ENCODE data around the gene ITGB5. TPM values are rescaled to one million over a fixed set of nuclear protein-coding genes. Genes with fewer than 3 reads are reported as not detected.

The ITGB5 gene
- total RNA-seq, 2 donors from 2014 or later: 73.5 to 88.7 TPM

DNA sequence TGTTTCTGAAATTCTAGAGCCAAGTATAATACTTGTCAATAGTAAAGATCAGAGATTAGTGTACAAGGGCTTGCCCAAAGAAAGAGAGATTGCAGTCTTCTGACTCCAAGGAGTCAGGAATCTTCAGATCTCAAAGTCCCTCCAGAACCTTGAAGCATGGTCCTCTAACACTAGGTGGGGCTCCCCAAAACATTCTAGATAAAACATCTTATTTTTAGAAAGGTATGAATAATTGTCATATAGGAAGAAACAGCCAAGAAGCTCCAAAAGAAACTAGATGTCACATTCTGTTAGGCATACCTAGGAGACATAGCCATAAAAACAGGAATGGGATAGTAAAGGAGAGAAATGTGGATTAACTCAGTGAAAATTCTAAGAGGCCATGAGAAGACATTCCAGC, 36.7 kb upstream of the ITGB5 start:
- H3K4me1 ChIP-seq: peaks cover under 1% of the 10 kb centered on the region
- no peak for ATAC-seq
- H3K27ac ChIP-seq: no peak overlapping the region
- TF ChIP-seq, protein P1, sequence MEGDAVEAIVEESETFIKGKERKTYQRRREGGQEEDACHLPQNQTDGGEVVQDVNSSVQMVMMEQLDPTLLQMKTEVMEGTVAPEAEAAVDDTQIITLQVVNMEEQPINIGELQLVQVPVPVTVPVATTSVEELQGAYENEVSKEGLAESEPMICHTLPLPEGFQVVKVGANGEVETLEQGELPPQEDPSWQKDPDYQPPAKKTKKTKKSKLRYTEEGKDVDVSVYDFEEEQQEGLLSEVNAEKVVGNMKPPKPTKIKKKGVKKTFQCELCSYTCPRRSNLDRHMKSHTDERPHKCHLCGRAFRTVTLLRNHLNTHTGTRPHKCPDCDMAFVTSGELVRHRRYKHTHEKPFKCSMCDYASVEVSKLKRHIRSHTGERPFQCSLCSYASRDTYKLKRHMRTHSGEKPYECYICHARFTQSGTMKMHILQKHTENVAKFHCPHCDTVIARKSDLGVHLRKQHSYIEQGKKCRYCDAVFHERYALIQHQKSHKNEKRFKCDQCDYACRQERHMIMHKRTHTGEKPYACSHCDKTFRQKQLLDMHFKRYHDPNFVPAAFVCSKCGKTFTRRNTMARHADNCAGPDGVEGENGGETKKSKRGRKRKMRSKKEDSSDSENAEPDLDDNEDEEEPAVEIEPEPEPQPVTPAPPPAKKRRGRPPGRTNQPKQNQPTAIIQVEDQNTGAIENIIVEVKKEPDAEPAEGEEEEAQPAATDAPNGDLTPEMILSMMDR (IDR thresholded peaks at IDR 0.05): no peak
- no peak for TF ChIP-seq POLR2A (IDR thresholded peaks at IDR 0.05)
- no peak for DNase-seq
- H3K4me3 ChIP-seq: no peak overlapping the region
- no peaks in the 10 kb centered on the region for H3K9me3 ChIP-seq
- no peaks in the 10 kb centered on the region for H3K27me3 ChIP-seq
- no peaks in the 10 kb centered on the region for H3K36me3 ChIP-seq (replicated peaks in 1 of 2; ENCODE audit: insufficient read depth in 1 of 2, low read depth in 2 of 2)
- intact Hi-C loops (cut with DNase I): no loop called here

GRCh38 chr3:124920718-124921117, 33.6 kb upstream of the ITGB5 start:
- DNase-seq (no peak), ATAC-seq (no peak)
- 91 to 92% methylated on average over 4 to 5 of the region's 5 CpGs for WGBS, 2 donors
- Histone ChIP-seq H3K27me3 (no peaks in the 10 kb centered on the region), H3K9me3 (no peaks in the 10 kb centered on the region), H3K27ac (no peak overlapping the region), H3K4me3 (no peak overlapping the region), H3K36me3 (replicated peaks in 1 of 2; ENCODE audit: insufficient read depth in 1 of 2, low read depth in 2 of 2) (no peaks in the 10 kb centered on the region), H3K4me1 (no peaks in the 10 kb centered on the region)
- no peak for TF ChIP-seq POLR2A (IDR thresholded peaks at IDR 0.05)
- TF ChIP-seq, protein P1 (IDR thresholded peaks at IDR 0.05): no peak
- intact Hi-C loops (cut with DNase I): no loop called here

GRCh38 chr3:124919756-124920155, 32.6 kb upstream of the ITGB5 start:
- H3K4me1 ChIP-seq: no peaks in the 10 kb centered on the region
- no peaks in the 10 kb centered on the region for H3K27me3 ChIP-seq
- H3K27ac ChIP-seq: no peak overlapping the region
- TF ChIP-seq POLR2A (IDR thresholded peaks at IDR 0.05): no peak
- TF ChIP-seq, protein P1 (IDR thresholded peaks at IDR 0.05): no peak
- H3K4me3 ChIP-seq: no peak overlapping the region
- H3K36me3 ChIP-seq (replicated peaks in 1 of 2; ENCODE audit: insufficient read depth in 1 of 2, low read depth in 2 of 2): no peaks in the 10 kb centered on the region
- ATAC-seq (no peak), DNase-seq (no peak)
- intact Hi-C loops (cut with DNase I): no loop called here
- 57 to 63% methylated on average over 2 of the region's 2 CpGs for WGBS, 2 donors
- no peaks in the 10 kb centered on the region for H3K9me3 ChIP-seq

- intact Hi-C loops (cut with DNase I): no loop called here
- ATAC-seq (no peak), DNase-seq (no peak)
- no peak overlapping the region for H3K4me3 ChIP-seq
- no peak for TF ChIP-seq POLR2A (IDR thresholded peaks at IDR 0.05)
- no peaks in the 10 kb centered on the region for H3K9me3 ChIP-seq
- no peaks in the 10 kb centered on the region for H3K36me3 ChIP-seq (replicated peaks in 1 of 2; ENCODE audit: insufficient read depth in 1 of 2, low read depth in 2 of 2)
- WGBS, 2 donors: 85 to 97% methylated on average over 2 of the region's 2 CpGs
- H3K27me3 ChIP-seq: no peaks in the 10 kb centered on the region
- no peak overlapping the region for H3K27ac ChIP-seq
- no peaks in the 10 kb centered on the region for H3K4me1 ChIP-seq
These were observed 31.4 kb upstream of the ITGB5 start for GRCh38 chr3:124918524-124918923.

GRCh38 chr3:124916837-124917409, 29.8 kb upstream of the ITGB5 start:
- 68 to 74% methylated on average over 8 of the region's 8 CpGs for WGBS, 2 donors
- Histone ChIP-seq H3K4me3 (no peak overlapping the region), H3K4me1 (no peaks in the 10 kb centered on the region), H3K9me3 (no peaks in the 10 kb centered on the region), H3K27me3 (no peaks in the 10 kb centered on the region), H3K27ac (no peak overlapping the region), H3K36me3 (replicated peaks in 1 of 2; ENCODE audit: insufficient read depth in 1 of 2, low read depth in 2 of 2) (no peaks in the 10 kb centered on the region)
- TF ChIP-seq POLR2A (IDR thresholded peaks at IDR 0.05): no peak
- TF ChIP-seq, protein P1 (IDR thresholded peaks at IDR 0.05): no peak
- ATAC-seq: no peak
- intact Hi-C loops (cut with DNase I): no loop called here
- DNase-seq: no peak
